Measurements from ENCODE around the gene TMC8. TPM values are rescaled to one million over a fixed set of nuclear protein-coding genes. Genes with fewer than 3 reads are reported as not detected.

The TMC8 gene
- total RNA-seq, 1 donor from 2014 or later = under 0.01 TPM

DNA sequence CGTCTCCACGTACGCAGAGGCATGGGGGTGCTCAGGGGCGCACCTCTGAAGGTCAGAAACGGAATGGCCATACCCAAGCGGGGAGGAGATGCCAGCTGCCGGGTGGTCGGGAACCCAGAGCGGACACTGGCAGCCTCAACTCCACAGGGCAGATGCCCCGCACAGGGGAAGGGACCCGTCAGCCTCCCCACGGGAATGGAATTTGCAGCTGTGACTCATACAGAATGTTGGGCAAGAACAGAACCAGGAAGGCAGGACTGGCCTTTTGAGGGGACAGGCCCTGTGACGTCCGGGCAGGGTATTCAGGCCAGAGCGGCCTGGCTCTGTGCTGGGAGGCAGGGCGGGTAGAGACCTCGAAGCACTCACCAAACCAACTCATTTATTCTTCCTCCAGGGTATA, 48.8 kb downstream of the TMC8 start:
- no peak for DNase-seq (ENCODE audit: low read depth, low spot score)

DNA sequence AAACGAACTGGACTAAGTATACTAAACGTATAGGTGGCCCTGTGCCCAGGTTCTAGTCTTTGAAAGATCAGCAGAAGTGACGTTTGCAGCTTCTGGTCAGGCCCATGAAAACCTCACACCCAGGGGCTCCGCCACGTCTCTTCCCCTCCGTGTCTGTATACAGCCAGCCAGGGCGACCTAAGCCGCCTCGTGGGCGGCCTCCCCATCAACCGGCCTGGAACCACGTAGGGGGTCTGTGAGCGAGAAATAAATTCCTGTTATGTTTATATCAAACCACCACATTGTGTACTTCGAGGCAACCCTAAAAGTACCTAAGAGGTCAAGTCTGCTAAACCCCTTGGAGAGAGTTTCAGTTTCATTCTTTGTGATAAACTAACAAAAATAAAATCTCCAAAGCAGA, 49.5 kb downstream of the TMC8 start:
- no peak for DNase-seq (ENCODE audit: low read depth, low spot score)

- DNase-seq (ENCODE audit: low read depth, low spot score) = no peak
Measured at GRCh38 chr17:78180508-78180907, 49.9 kb downstream of the TMC8 start.

- DNase-seq (ENCODE audit: low read depth, low spot score) = no peak
Measured at GRCh38 chr17:78182504-78182903, 51.9 kb downstream of the TMC8 start.

- DNase-seq (ENCODE audit: low read depth, low spot score) = no peak
Measured at GRCh38 chr17:78183916-78184315, 53.3 kb downstream of the TMC8 start.

- DNase-seq (ENCODE audit: low read depth, low spot score) = no peak
Measured at GRCh38 chr17:78184351-78184750, 53.8 kb downstream of the TMC8 start.

- no peak for DNase-seq (ENCODE audit: low read depth, low spot score)
Measured at GRCh38 chr17:78184868-78185267, 54.3 kb downstream of the TMC8 start.

GRCh38 chr17:78185981-78186691, 55.6 kb downstream of the TMC8 start:
- DNase-seq (ENCODE audit: low read depth, low spot score) = no peak

GRCh38 chr17:78186692-78187595, 56.4 kb downstream of the TMC8 start, which contains the start of the genes AFMID and TK1:
TSS of gene AFMID (plus strand) at chr17:78187362. CDS start at chr17:78187371, 9 bp downstream.
TSS of gene TK1 (minus strand) at chr17:78187052. CDS start at chr17:78186994, 58 bp downstream.
- peak; percentile 87 for DNase-seq (ENCODE audit: low read depth, low spot score)

Other genes with a start within 250 kb of the TMC8 start
- 6.5 and 9.1 TPM in 2 replicates for gene TNRC6C, start 172.1 kb upstream of the TMC8 start, total RNA-seq
- 16.7 and 20.2 TPM in 2 replicates for gene TMC6, start 2.0 kb upstream of the TMC8 start, total RNA-seq
- gene C17orf99, start 15.6 kb downstream of the TMC8 start, total RNA-seq = not detected in 2 replicates
- 32.9 and 35.8 TPM in 2 replicates for gene SYNGR2, start 37.8 kb downstream of the TMC8 start, total RNA-seq
- 108 and 190 TPM in 2 replicates for gene TK1, start 56.3 kb downstream of the TMC8 start, total RNA-seq
- gene AFMID, start 56.6 kb downstream of the TMC8 start, total RNA-seq = 46.6 and 49.5 TPM in 2 replicates
- 61.7 and 109 TPM in 2 replicates for gene BIRC5, start 83.5 kb downstream of the TMC8 start, total RNA-seq
- gene TMEM235, start 100.9 kb downstream of the TMC8 start, total RNA-seq = 0.21 TPM in 1 of 2 replicates, not detected in the other
- 31.5 and 71.3 TPM in 2 replicates for gene SOCS3, start 229.3 kb downstream of the TMC8 start, total RNA-seq
- 32.0 and 40.0 TPM in 2 replicates for gene PGS1, start 247.9 kb downstream of the TMC8 start, total RNA-seq

All from pulmonary artery endothelial cell (primary cell).